Coronary artery (tissue), 2 donors: ENCODE data around the gene CDKN1A.

Experiments used
- DNase-seq: peaks from one replicate; pipeline ENCODE4 v3.0.0-alpha.2; 2017; ENCODE audit warnings: low spot score
- H3K27ac ChIP-seq, 2 donors: fragments of 200-600 bp; sonication (generic); one replicate each; pipeline ENCODE4 v1.5.1; 2016 to 2019
- H3K4me3 ChIP-seq: fragments of 200-600 bp; sonication (generic); 2 replicates; pipeline ENCODE4 v1.5.1; 2016; ENCODE audit warnings: mild to moderate bottlenecking, moderate library complexity
- TF ChIP-seq, protein P1 (sequence below): fragments of 200-600 bp; sonication (generic); IDR thresholded peaks from one replicate; pipeline ENCODE4 v1.5.1; 2019; ENCODE audit warnings: antibody characterized with exemption

CDKN1A gene

GRCh38 chr6:36716476-36717093, 38.1 kb downstream of the CDKN1A start:
- Histone ChIP-seq H3K27ac (no peak overlapping the region), H3K4me3 (no peak overlapping the region)
- DNase-seq = no peak
- TF ChIP-seq, protein P1, sequence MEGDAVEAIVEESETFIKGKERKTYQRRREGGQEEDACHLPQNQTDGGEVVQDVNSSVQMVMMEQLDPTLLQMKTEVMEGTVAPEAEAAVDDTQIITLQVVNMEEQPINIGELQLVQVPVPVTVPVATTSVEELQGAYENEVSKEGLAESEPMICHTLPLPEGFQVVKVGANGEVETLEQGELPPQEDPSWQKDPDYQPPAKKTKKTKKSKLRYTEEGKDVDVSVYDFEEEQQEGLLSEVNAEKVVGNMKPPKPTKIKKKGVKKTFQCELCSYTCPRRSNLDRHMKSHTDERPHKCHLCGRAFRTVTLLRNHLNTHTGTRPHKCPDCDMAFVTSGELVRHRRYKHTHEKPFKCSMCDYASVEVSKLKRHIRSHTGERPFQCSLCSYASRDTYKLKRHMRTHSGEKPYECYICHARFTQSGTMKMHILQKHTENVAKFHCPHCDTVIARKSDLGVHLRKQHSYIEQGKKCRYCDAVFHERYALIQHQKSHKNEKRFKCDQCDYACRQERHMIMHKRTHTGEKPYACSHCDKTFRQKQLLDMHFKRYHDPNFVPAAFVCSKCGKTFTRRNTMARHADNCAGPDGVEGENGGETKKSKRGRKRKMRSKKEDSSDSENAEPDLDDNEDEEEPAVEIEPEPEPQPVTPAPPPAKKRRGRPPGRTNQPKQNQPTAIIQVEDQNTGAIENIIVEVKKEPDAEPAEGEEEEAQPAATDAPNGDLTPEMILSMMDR = no peak

- TF ChIP-seq, protein P1 = no peak
- DNase-seq = no peak
- no peak overlapping the region for H3K4me3 ChIP-seq
- no peak overlapping the region for H3K27ac ChIP-seq
Observed at GRCh38 chr6:36717231-36717825, 38.8 kb downstream of the CDKN1A start.

DNA sequence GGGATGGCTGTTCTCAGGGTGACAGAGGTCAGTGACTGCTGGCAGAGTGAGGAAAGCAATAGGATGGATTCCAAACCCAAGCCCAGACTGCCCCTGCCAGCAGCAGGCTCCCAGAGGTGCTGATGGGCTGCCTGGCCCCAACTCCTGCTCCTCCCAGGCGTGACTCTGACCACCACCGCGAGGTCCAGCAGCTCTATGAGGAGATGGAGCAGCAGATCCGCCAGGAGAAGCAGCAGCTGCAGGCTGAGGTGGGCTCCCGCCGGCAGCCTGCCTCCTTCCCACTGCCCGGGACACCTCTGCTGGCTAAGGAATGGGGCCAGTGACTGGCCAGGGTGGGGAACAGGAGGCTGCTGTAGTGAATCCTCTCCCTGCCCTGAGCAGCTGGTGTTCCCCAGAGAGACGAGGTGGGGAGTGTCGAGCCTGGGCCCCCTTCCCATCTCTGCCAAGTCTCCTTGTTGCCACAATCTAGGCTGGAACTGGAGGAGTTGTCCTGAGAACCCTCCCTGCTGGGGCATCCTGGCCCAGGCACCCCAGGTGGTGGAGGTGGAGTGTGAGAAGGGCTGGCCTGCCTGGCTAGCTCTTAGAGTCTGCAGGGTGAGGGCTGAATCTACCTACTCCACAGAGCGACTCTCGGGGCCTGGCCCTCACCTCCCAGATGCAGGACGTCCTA, 39.5 kb downstream of the CDKN1A start:
- no peak for DNase-seq
- no peak overlapping the region for H3K4me3 ChIP-seq
- H3K27ac ChIP-seq = no peak overlapping the region
- TF ChIP-seq, protein P1 = no peak

GRCh38 chr6:36718560-36718959, 40.0 kb downstream of the CDKN1A start:
- Histone ChIP-seq H3K27ac (no peak overlapping the region), H3K4me3 (no peak overlapping the region)
- no peak for DNase-seq
- TF ChIP-seq, protein P1 = no peak

DNA sequence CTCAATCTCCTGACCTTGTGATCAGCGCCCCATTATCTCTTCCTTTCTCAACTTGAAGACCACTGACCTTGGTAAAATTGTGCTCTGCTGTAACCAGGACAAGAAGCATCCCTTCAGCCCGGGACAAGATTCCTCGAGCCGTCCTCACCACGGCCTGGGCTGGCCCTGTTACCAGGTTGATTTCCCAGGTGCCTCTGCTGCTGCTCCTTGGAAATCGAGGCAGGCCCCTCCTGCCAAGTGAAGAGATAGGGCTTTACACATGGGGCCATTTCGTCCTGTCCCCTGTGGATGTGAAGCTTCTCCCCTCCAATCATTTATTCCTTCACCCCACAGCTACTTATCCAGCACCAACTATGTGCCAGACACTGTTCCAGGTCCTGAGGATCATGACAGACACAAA, 40.6 kb downstream of the CDKN1A start:
- H3K27ac ChIP-seq = no peak overlapping the region
- no peak overlapping the region for H3K4me3 ChIP-seq
- no peak for DNase-seq
- TF ChIP-seq, protein P1 = no peak

GRCh38 chr6:36720251-36721141, 42.0 kb downstream of the CDKN1A start:
- no peak overlapping the region for H3K27ac ChIP-seq
- TF ChIP-seq, protein P1 = no peak
- H3K4me3 ChIP-seq = no peak overlapping the region
- DNase-seq = no peak
